OCI-LY7 (cell line): ENCODE data around the gene CUEDC1.

ENCODE experiments used
- EZH2phosphoT487 ChIP-seq: fragments of 200-600 bp; sonication (generic); IDR thresholded peaks from 2 replicates; pipeline ENCODE4 v1.6.1; 2018; ENCODE audit warnings: low read depth, borderline replicate concordance, mild to moderate bottlenecking, mixed run types, antibody characterized with exemption, low read length, moderate library complexity, mixed read lengths
- TF ChIP-seq, protein P1 (sequence below): fragments of 200-600 bp; sonication (generic); conservative IDR thresholded peaks from 2 replicates; pipeline ENCODE4 v1.5.1; 2014; ENCODE audit warnings: mild to moderate bottlenecking, antibody characterized with exemption, low read length, moderate library complexity, mixed read lengths

DNA sequence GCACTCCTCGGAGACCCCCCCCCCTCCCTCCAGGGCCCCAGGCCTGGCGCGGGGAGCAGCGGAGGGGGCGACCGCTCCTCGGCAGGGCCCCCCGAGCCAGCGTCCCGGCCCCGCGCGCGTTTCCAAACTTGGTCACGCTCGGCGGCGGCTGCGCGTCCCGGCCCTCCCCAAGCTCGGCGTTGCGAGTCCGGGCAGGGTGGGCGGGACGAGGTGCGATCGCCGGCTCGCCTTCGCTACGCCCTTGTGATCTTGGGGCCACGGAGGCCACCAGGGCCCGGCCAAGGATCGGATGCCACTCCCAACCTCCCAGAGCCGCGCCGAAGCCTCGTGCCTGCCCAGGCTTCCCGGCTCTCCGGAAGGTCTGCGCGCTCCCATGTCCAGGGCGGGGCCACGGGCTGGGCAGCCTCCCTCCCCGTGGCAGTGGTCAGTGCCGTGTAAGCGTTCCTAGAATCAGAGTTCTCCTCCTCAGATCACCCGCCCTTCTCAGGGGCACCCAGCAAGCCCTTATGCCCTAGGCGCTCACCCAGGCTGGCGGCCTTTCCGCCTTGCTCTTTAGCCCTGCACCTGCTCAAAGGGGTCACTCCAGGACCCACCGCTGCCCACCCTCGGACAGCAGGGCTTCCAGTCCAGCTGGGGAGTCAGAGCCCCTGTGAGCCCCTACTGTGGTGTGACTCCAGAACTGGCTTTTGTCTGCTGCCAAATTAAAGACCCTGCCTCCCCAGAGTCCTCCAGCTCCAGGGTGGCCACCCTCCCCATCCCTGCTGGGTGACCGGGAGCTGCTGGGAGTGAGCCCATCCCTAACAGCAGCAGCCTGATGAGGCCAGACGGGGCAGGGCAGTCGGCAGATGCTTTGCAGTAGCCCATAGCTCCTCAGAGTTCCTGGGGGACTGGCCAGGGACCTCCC is 93.2 kb downstream of the CUEDC1 start:
- TF ChIP-seq, protein P1, sequence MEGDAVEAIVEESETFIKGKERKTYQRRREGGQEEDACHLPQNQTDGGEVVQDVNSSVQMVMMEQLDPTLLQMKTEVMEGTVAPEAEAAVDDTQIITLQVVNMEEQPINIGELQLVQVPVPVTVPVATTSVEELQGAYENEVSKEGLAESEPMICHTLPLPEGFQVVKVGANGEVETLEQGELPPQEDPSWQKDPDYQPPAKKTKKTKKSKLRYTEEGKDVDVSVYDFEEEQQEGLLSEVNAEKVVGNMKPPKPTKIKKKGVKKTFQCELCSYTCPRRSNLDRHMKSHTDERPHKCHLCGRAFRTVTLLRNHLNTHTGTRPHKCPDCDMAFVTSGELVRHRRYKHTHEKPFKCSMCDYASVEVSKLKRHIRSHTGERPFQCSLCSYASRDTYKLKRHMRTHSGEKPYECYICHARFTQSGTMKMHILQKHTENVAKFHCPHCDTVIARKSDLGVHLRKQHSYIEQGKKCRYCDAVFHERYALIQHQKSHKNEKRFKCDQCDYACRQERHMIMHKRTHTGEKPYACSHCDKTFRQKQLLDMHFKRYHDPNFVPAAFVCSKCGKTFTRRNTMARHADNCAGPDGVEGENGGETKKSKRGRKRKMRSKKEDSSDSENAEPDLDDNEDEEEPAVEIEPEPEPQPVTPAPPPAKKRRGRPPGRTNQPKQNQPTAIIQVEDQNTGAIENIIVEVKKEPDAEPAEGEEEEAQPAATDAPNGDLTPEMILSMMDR = no peak
- no peak for TF ChIP-seq EZH2phosphoT487
